Activated T-cell treated with anti-CD3 and anti-CD28 coated beads for 24 hours (primary cell): ENCODE results near the gene SERGEF.

Experiments
- DNase-seq: peaks from one replicate; pipeline ENCODE4 v3.0.0-alpha.2; 2020; ENCODE audit warnings: low read depth

The SERGEF gene

GRCh38 chr11:17748044-17748443, 264.8 kb downstream of the SERGEF start:
- DNase-seq = no peak

GRCh38 chr11:17747131-17747955, 265.5 kb downstream of the SERGEF start:
- no peak for DNase-seq

GRCh38 chr11:17746096-17746495, 266.8 kb downstream of the SERGEF start:
- no peak for DNase-seq

- no peak for DNase-seq
Observed at GRCh38 chr11:17745023-17745772, 267.6 kb downstream of the SERGEF start.

GRCh38 chr11:17744151-17744940, 268.5 kb downstream of the SERGEF start:
- DNase-seq = no peak

GRCh38 chr11:17743808-17744119, 269.1 kb downstream of the SERGEF start:
- DNase-seq = no peak

GRCh38 chr11:17743026-17743807, 269.6 kb downstream of the SERGEF start:
- DNase-seq = no peak

- no peak for DNase-seq
Observed at GRCh38 chr11:17742019-17742418, 270.8 kb downstream of the SERGEF start.

- no peak for DNase-seq
Observed at GRCh38 chr11:17741487-17741886, 271.4 kb downstream of the SERGEF start.

- DNase-seq = no peak
Observed at GRCh38 chr11:17740649-17741235, 272.1 kb downstream of the SERGEF start.

- no peak for DNase-seq
Observed at GRCh38 chr11:17739945-17740338, 272.9 kb downstream of the SERGEF start.

- no peak for DNase-seq
Observed at GRCh38 chr11:17738151-17738973, 274.5 kb downstream of the SERGEF start.
